NCI-H2171 (cell line): Measurements from ENCODE around the gene RPL10.

Source experiments
- DNase-seq: peaks from one replicate; lab custom pipeline; 2025; lab: John Stamatoyannopoulos, UW

Gene RPL10

DNA sequence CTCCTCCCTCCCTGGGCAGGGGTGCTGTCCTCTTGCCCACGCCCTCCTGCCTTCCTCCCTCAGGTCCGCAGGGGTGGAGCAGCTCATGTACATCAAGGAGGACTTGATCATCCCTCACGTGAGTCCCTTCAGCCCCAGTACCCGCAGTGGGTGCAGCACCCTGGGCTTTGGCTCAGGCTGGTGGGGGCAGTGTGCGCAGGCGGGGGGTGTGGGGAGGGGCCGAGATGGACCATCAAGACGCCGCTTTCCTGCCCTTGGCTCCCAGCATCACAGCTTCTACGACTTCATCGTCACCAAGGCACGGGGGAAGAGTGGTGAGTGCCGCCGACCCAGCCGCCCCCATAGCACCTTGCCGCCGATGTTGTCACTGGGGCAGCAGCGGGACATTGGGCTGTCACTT lies 51.4 kb downstream of the RPL10 start:
- no peak for DNase-seq

DNA sequence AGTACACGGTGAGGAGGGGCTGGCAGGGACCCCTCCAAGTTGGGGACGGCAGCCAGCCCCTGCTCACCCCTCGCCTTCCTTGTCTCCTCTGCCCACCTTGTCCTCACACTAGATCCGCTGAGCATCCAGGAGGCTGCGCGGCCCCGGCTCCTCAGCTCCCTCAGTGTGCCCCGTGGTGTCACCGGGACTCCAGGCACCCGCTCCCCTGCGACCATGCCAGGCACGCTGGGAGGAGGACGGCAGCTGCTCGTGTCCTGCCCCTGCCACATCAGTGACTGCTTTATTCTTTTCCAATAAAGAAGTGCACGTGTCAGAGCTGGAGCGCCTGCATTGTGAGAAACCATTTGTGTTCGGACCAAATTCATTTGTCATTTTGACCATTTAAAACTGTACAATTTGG lies 52.1 kb downstream of the RPL10 start:
- DNase-seq = no peak
